Endothelial cell of umbilical vein (primary cell): ENCODE measurements around the gene RPH3AL.

Experiments used
- EZH2 ChIP-seq: IDR thresholded peaks from 2 replicates; pipeline ENCODE4 v1.6.1; 2012; ENCODE audit warnings: borderline replicate concordance, low read depth, mild to moderate bottlenecking, moderate library complexity, low read length, inconsistent platforms; ENCODE audit not compliant: severe bottlenecking
- POLR2AphosphoS5 ChIP-seq: IDR thresholded peaks from 2 replicates; pipeline ENCODE4 v1.6.1; 2012; ENCODE audit warnings: low read depth, mild to moderate bottlenecking, control low read depth, low read length, moderate library complexity; ENCODE audit not compliant: insufficient read depth
- TF ChIP-seq, protein P1 (sequence below), 2 donors: IDR thresholded peaks; 1 replicate in 1 of 2; 2 replicates in 1 of 2; pipeline ENCODE4 v1.5.1; 2011; ENCODE audit warnings: low read length in 2 of 2, mild to moderate bottlenecking in 2 of 2, moderate library complexity in 2 of 2, control low read depth in 1 of 2, inconsistent platforms in 1 of 2, low read depth in 1 of 2; ENCODE audit not compliant: insufficient read depth in 1 of 2; ENCODE audit errors: extremely low read depth in 1 of 2

DNA sequence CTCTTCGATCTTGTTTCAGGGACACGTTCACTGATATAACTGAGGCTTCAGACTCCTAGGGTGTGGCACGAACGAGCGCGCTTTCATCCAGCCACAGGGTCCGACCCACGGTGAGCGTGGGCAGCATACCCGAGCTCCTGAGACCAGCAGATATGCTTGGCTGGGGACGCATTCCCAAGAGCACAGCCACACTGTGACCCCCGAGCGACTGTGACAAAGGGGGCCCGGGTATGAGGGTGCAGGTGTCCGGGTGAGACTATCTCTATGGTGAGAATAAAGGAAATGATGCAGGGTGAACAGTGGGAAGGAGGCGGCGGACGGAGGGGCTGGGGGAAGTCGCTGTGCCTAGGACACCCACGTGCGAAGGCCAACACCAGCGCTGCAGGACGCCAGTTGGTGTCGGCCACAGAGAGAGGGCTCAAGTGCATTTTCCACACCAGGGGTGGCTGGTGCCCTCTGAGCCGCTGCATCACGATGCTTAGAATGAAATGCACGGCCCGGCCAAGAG lies 17.6 kb downstream of the RPH3AL start:
- TF ChIP-seq EZH2 (no peak), POLR2AphosphoS5 (no peak)
- TF ChIP-seq, protein P1, sequence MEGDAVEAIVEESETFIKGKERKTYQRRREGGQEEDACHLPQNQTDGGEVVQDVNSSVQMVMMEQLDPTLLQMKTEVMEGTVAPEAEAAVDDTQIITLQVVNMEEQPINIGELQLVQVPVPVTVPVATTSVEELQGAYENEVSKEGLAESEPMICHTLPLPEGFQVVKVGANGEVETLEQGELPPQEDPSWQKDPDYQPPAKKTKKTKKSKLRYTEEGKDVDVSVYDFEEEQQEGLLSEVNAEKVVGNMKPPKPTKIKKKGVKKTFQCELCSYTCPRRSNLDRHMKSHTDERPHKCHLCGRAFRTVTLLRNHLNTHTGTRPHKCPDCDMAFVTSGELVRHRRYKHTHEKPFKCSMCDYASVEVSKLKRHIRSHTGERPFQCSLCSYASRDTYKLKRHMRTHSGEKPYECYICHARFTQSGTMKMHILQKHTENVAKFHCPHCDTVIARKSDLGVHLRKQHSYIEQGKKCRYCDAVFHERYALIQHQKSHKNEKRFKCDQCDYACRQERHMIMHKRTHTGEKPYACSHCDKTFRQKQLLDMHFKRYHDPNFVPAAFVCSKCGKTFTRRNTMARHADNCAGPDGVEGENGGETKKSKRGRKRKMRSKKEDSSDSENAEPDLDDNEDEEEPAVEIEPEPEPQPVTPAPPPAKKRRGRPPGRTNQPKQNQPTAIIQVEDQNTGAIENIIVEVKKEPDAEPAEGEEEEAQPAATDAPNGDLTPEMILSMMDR (IDR thresholded peaks at IDR 0.05; ENCODE audit: extremely low read depth in 1 of 2, insufficient read depth in 1 of 2, low read depth in 1 of 2, low read length in 2 of 2): no peak
